WTC11 (cell line): Measurements from ENCODE around the gene FNDC11. TPM values are rescaled to one million over a fixed set of nuclear protein-coding genes. Genes with fewer than 3 reads are reported as not detected.

ENCODE experiments used
- ATAC-seq: fragments of 200-7000 bp; cut with Tn5 transposase; 2 replicates; pipeline ENCODE4 v1.10.0; 2021; ENCODE audit warnings: mild to moderate bottlenecking, moderate library complexity
- CTCF ChIA-PET: fragments of 300-600 bp; sonication (Branson Sonifier 250); formaldehyde crosslinking; loops from one replicate; lab custom pipeline; 2021; ENCODE audit warnings: antibody characterized with exemption; lab: Charles Lee
- POLR2A ChIA-PET: fragments of 350-600 bp; sonication (Branson Sonifier 250); formaldehyde crosslinking; loops from one replicate; lab custom pipeline; 2021; ENCODE audit warnings: antibody characterized with exemption; lab: Charles Lee
- DNase-seq: peaks from one replicate; pipeline ENCODE4 v3.0.0; 2021; ENCODE audit warnings: low spot score
- H3K27ac Mint-ChIP-seq: 2 replicates; pipeline ENCODE4 v1.8.0; 2021; ENCODE audit warnings: mixed read lengths
- H3K27me3 Mint-ChIP-seq: 2 replicates; pipeline ENCODE4 v1.8.0; 2021; ENCODE audit warnings: low read depth, mild to moderate bottlenecking, moderate library complexity, mixed read lengths
- H3K36me3 Mint-ChIP-seq: 2 replicates; pipeline ENCODE4 v1.8.0; 2021; ENCODE audit warnings: mixed read lengths
- H3K4me1 Mint-ChIP-seq: 2 replicates; pipeline ENCODE4 v1.8.0; 2022; ENCODE audit warnings: mixed read lengths
- H3K4me3 Mint-ChIP-seq: 2 replicates; pipeline ENCODE4 v1.8.0; 2021; ENCODE audit warnings: mild to moderate bottlenecking, moderate library complexity, mixed read lengths
- H3K9me3 Mint-ChIP-seq: 2 replicates; pipeline ENCODE4 v1.8.0; 2021; ENCODE audit warnings: mixed read lengths
- CBFB ChIP-seq: sonication (generic); formaldehyde crosslinking; IDR thresholded peaks from 2 replicates; pipeline ENCODE4 v1.8.1; 2022; ENCODE audit warnings: mild to moderate bottlenecking, low read depth, missing genetic modification reagents
- ELF4 ChIP-seq: sonication (generic); formaldehyde crosslinking; IDR thresholded peaks from 2 replicates; pipeline ENCODE4 v1.8.1; 2022; ENCODE audit warnings: low read depth, mild to moderate bottlenecking, moderate library complexity, missing genetic modification reagents
- ESRRA ChIP-seq: sonication (generic); formaldehyde crosslinking; IDR thresholded peaks from 2 replicates; pipeline ENCODE4 v1.8.1; 2022; ENCODE audit warnings: mild to moderate bottlenecking, missing genetic modification reagents, borderline replicate concordance
- FOXK1 ChIP-seq: sonication (generic); formaldehyde crosslinking; IDR thresholded peaks from 2 replicates; pipeline ENCODE4 v1.8.0; 2022; ENCODE audit warnings: mild to moderate bottlenecking, moderate library complexity, missing genetic modification reagents
- IRF2 ChIP-seq: sonication (generic); formaldehyde crosslinking; IDR thresholded peaks from 2 replicates; pipeline ENCODE4 v1.8.0; 2022; ENCODE audit warnings: low read depth, missing genetic modification reagents, borderline replicate concordance
- JAZF1 ChIP-seq: fragments of 250-450 bp; sonication (Bioruptor Pico); IDR thresholded peaks from 2 replicates; pipeline ENCODE4 v1.9.0; 2021; ENCODE audit warnings: moderate library complexity, mild to moderate bottlenecking, inconsistent platforms
- JUN ChIP-seq: sonication (generic); formaldehyde crosslinking; IDR thresholded peaks from 2 replicates; pipeline ENCODE4 v1.8.0; 2023; ENCODE audit warnings: mild to moderate bottlenecking, missing genetic modification reagents
- KAT7 ChIP-seq: sonication (generic); formaldehyde crosslinking; IDR thresholded peaks from 2 replicates; pipeline ENCODE4 v1.8.1; 2023; ENCODE audit warnings: missing genetic modification reagents, mild to moderate bottlenecking, borderline replicate concordance
- NFE2L1 ChIP-seq: sonication (generic); formaldehyde crosslinking; IDR thresholded peaks from 2 replicates; pipeline ENCODE4 v1.8.1; 2023; ENCODE audit warnings: missing genetic modification reagents
- NFYB ChIP-seq: sonication (generic); formaldehyde crosslinking; conservative IDR thresholded peaks from 2 replicates; pipeline ENCODE4 v1.8.0; 2022; ENCODE audit warnings: low read depth, missing genetic modification reagents
- NR2C2 ChIP-seq: sonication (generic); formaldehyde crosslinking; IDR thresholded peaks from 2 replicates; pipeline ENCODE4 v1.8.0; 2022; ENCODE audit warnings: mild to moderate bottlenecking, missing genetic modification reagents
- OVOL2 ChIP-seq: fragments of 250-450 bp; sonication (Bioruptor Pico); IDR thresholded peaks from 2 replicates; pipeline ENCODE4 v1.9.0; 2021; ENCODE audit warnings: mild to moderate bottlenecking, borderline replicate concordance
- PRRX2 ChIP-seq: fragments of 250-450 bp; sonication (Bioruptor Pico); IDR thresholded peaks from 2 replicates; pipeline ENCODE4 v1.8.0; 2021; ENCODE audit warnings: mild to moderate bottlenecking
- RELA ChIP-seq: sonication (generic); formaldehyde crosslinking; IDR thresholded peaks from 2 replicates; pipeline ENCODE4 v1.8.1; 2022; ENCODE audit warnings: missing genetic modification reagents, mild to moderate bottlenecking, borderline replicate concordance
- TEAD1 ChIP-seq: sonication (generic); formaldehyde crosslinking; IDR thresholded peaks from 2 replicates; pipeline ENCODE4 v1.8.0; 2022; ENCODE audit warnings: mild to moderate bottlenecking, missing genetic modification reagents
- TP53 ChIP-seq: sonication (generic); formaldehyde crosslinking; IDR thresholded peaks from 2 replicates; pipeline ENCODE4 v1.8.1; 2023; ENCODE audit warnings: mild to moderate bottlenecking, missing genetic modification reagents
- total RNA-seq: library from RNA; stranded (reverse); gene quantifications from 3 replicates; pipeline ENCODE4 v1.2.3, GENCODE V29; 2021
- TF ChIP-seq, protein P1 (sequence below): sonication (generic); formaldehyde crosslinking; IDR thresholded peaks from 2 replicates; pipeline ENCODE4 v1.8.1; 2022; ENCODE audit warnings: low read depth, missing genetic modification reagents, borderline replicate concordance
- TF ChIP-seq, protein P2 (sequence below): fragments of 250-450 bp; sonication (Bioruptor Pico); IDR thresholded peaks from 2 replicates; pipeline ENCODE4 v1.9.0; 2021; ENCODE audit warnings: mild to moderate bottlenecking, borderline replicate concordance
- TF ChIP-seq, protein P3 (sequence below): fragments of 250-450 bp; sonication (Bioruptor Pico); conservative IDR thresholded peaks from 2 replicates; pipeline ENCODE4 v1.9.0; 2021; ENCODE audit warnings: mild to moderate bottlenecking
- TF ChIP-seq, protein P4 (sequence below): fragments of 250-450 bp; sonication (Bioruptor Pico); IDR thresholded peaks from 2 replicates; pipeline ENCODE4 v1.8.0; 2021; ENCODE audit warnings: mild to moderate bottlenecking

FNDC11 gene
- total RNA-seq, 1 experiment from 2014 or later: 3.8 TPM

DNA sequence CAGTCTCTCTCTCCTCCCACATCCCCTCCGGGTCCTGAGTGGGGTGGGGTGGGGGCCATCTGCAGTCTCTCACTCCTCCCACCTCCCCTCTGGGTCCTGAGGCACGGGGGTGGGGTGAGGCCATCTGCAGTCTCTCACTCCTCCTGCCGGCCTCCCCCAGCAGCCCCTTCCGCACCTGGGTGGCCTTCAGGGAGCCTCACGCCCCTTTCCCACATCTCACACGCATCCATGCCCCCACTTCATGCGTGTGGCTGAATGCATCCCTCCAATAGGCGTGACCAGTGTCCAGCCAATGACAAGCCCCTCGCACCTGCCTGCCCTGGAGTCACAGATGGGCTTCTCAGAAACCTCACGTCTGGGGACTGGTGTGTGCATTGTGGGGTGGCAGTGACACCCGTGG is 5.4 kb upstream of the FNDC11 start:
- Mint-ChIP-seq H3K27ac (no peak overlapping the region), H3K9me3 (no peaks in the 10 kb centered on the region)
- no peak for TF ChIP-seq TP53 (CRISPR knock-in tag)
- TF ChIP-seq CBFB (CRISPR knock-in tag): no peak
- no peak for TF ChIP-seq JUN
- TF ChIP-seq OVOL2 (CRISPR knock-in tag): no peak
- TF ChIP-seq, protein P1, sequence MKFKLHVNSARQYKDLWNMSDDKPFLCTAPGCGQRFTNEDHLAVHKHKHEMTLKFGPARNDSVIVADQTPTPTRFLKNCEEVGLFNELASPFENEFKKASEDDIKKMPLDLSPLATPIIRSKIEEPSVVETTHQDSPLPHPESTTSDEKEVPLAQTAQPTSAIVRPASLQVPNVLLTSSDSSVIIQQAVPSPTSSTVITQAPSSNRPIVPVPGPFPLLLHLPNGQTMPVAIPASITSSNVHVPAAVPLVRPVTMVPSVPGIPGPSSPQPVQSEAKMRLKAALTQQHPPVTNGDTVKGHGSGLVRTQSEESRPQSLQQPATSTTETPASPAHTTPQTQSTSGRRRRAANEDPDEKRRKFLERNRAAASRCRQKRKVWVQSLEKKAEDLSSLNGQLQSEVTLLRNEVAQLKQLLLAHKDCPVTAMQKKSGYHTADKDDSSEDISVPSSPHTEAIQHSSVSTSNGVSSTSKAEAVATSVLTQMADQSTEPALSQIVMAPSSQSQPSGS: no peak
- TF ChIP-seq IRF2 (CRISPR knock-in tag): no peak
- no peak for TF ChIP-seq ELF4
- TF ChIP-seq JAZF1 (CRISPR knock-in tag): no peak
- TF ChIP-seq NFE2L1: no peak
- no peak for TF ChIP-seq PRRX2 (CRISPR knock-in tag)
- no peak for TF ChIP-seq NR2C2 (CRISPR knock-in tag)
- TF ChIP-seq, protein P2, sequence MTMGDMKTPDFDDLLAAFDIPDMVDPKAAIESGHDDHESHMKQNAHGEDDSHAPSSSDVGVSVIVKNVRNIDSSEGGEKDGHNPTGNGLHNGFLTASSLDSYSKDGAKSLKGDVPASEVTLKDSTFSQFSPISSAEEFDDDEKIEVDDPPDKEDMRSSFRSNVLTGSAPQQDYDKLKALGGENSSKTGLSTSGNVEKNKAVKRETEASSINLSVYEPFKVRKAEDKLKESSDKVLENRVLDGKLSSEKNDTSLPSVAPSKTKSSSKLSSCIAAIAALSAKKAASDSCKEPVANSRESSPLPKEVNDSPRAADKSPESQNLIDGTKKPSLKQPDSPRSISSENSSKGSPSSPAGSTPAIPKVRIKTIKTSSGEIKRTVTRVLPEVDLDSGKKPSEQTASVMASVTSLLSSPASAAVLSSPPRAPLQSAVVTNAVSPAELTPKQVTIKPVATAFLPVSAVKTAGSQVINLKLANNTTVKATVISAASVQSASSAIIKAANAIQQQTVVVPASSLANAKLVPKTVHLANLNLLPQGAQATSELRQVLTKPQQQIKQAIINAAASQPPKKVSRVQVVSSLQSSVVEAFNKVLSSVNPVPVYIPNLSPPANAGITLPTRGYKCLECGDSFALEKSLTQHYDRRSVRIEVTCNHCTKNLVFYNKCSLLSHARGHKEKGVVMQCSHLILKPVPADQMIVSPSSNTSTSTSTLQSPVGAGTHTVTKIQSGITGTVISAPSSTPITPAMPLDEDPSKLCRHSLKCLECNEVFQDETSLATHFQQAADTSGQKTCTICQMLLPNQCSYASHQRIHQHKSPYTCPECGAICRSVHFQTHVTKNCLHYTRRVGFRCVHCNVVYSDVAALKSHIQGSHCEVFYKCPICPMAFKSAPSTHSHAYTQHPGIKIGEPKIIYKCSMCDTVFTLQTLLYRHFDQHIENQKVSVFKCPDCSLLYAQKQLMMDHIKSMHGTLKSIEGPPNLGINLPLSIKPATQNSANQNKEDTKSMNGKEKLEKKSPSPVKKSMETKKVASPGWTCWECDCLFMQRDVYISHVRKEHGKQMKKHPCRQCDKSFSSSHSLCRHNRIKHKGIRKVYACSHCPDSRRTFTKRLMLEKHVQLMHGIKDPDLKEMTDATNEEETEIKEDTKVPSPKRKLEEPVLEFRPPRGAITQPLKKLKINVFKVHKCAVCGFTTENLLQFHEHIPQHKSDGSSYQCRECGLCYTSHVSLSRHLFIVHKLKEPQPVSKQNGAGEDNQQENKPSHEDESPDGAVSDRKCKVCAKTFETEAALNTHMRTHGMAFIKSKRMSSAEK (CRISPR knock-in tag): no peak
- no peak for TF ChIP-seq TEAD1 (CRISPR knock-in tag)
- TF ChIP-seq, all 79 proteins: peak for 0
- Mint-ChIP-seq H3K36me3 (no peaks in the 10 kb centered on the region), H3K27me3 (no peaks in the 10 kb centered on the region), H3K4me3 (no peak overlapping the region), H3K4me1 (peaks cover 23% of the 10 kb centered on the region)
- CTCF ChIA-PET: interaction anchor here (0.7 to 3.4 kb wide), 3 partner anchors 11 to 150 kb away, joined by 3 to 48 read pairs (median 3); partner anchors contain the start of genes PTK6 and STMN3
- DNase-seq (no peak), ATAC-seq (no peak)
- POLR2A ChIA-PET: no interaction called here

DNA sequence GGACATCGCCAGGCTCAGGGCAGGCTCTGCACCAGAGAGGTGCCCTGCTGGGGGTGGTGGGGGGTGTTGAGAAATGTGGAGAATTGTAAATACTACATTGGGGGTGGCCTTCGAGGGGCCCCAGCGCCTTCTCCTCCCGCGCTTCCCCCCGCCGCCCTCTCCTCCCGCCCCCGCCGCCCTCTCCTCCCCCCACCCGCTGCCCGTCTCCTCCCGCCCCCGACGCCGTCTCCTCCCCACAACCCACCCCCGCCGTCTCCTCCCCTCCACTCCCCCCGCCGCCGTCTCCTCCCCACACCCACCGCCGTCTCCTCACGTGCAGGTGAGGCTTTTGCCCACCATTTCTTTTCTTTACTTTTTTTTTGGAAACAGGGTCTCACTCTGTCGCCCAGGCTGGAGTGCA is 4.9 kb upstream of the FNDC11 start:
- no peak overlapping the region for H3K4me3 Mint-ChIP-seq
- DNase-seq: no peak
- POLR2A ChIA-PET: no interaction called here

More for the DNA sequence above, 4.9 kb upstream of the FNDC11 start:
- H3K9me3 Mint-ChIP-seq: no peaks in the 10 kb centered on the region
- H3K4me1 Mint-ChIP-seq: peaks cover 23% of the 10 kb centered on the region
- CTCF ChIA-PET: interaction anchor here (2.2 kb wide), 1 partner anchor 11 kb away, joined by 15 read pairs; no protein-coding TSS in a partner anchor
- no peak overlapping the region for H3K27ac Mint-ChIP-seq
- no peak for ATAC-seq
- H3K36me3 Mint-ChIP-seq: no peaks in the 10 kb centered on the region
- no peak for TF ChIP-seq FOXK1 (CRISPR knock-in tag)
- TF ChIP-seq, protein P3, sequence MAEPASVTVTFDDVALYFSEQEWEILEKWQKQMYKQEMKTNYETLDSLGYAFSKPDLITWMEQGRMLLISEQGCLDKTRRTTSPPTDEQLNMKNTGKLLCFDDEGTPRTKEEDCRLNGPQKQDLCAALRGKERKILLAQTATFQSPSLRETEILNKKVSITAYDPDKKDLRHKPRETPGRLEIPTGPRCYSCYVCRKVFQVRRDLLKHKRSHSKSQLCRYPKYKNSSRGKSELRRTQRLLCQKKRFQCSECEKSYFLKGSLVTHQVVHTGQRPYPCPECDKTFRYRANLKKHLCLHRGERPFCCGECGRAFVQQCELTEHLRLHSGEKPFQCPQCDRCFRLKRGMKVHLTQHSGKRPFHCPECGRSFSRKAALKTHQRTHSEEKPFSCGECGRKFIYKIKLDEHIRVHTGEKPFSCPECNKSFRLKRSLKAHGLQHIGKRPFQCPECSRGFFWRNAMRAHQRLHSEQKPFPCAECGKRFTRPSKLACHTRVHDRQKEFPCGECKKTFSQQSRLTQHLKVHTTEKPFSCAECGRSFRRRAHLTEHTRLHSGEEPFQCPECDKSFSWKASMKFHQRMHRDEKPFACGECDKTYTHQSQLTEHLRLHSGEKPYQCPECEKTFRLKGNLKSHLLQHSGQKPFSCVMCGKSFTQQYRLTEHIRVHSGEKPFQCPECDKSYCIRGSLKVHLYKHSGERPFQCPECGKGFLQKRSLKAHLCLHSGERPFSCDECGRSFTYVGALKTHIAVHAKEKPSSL (CRISPR knock-in tag): no peak
- TF ChIP-seq KAT7 (CRISPR knock-in tag): no peak
- no peak for TF ChIP-seq ESRRA
- no peak for TF ChIP-seq RELA (CRISPR knock-in tag)
- no peak for TF ChIP-seq NFYB (CRISPR knock-in tag)
- TF ChIP-seq, protein P4, sequence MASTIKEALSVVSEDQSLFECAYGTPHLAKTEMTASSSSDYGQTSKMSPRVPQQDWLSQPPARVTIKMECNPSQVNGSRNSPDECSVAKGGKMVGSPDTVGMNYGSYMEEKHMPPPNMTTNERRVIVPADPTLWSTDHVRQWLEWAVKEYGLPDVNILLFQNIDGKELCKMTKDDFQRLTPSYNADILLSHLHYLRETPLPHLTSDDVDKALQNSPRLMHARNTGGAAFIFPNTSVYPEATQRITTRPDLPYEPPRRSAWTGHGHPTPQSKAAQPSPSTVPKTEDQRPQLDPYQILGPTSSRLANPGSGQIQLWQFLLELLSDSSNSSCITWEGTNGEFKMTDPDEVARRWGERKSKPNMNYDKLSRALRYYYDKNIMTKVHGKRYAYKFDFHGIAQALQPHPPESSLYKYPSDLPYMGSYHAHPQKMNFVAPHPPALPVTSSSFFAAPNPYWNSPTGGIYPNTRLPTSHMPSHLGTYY (CRISPR knock-in tag): no peak
- H3K27me3 Mint-ChIP-seq: no peaks in the 10 kb centered on the region
